ENCODE results near the gene DNMBP.

GRCh38 chr10:99964791-99965190, 45.0 kb downstream of the DNMBP start:
- TF ChIP-seq, protein P1, sequence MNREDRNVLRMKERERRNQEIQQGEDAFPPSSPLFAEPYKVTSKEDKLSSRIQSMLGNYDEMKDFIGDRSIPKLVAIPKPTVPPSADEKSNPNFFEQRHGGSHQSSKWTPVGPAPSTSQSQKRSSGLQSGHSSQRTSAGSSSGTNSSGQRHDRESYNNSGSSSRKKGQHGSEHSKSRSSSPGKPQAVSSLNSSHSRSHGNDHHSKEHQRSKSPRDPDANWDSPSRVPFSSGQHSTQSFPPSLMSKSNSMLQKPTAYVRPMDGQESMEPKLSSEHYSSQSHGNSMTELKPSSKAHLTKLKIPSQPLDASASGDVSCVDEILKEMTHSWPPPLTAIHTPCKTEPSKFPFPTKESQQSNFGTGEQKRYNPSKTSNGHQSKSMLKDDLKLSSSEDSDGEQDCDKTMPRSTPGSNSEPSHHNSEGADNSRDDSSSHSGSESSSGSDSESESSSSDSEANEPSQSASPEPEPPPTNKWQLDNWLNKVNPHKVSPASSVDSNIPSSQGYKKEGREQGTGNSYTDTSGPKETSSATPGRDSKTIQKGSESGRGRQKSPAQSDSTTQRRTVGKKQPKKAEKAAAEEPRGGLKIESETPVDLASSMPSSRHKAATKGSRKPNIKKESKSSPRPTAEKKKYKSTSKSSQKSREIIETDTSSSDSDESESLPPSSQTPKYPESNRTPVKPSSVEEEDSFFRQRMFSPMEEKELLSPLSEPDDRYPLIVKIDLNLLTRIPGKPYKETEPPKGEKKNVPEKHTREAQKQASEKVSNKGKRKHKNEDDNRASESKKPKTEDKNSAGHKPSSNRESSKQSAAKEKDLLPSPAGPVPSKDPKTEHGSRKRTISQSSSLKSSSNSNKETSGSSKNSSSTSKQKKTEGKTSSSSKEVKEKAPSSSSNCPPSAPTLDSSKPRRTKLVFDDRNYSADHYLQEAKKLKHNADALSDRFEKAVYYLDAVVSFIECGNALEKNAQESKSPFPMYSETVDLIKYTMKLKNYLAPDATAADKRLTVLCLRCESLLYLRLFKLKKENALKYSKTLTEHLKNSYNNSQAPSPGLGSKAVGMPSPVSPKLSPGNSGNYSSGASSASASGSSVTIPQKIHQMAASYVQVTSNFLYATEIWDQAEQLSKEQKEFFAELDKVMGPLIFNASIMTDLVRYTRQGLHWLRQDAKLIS (CRISPR knock-in tag; IDR thresholded peaks at IDR 0.05; ENCODE audit: borderline replicate concordance) = no peak
- TF ChIP-seq CBFB (CRISPR knock-in tag; IDR thresholded peaks at IDR 0.05; ENCODE audit: low read depth) (no peak), RELA (CRISPR knock-in tag; IDR thresholded peaks at IDR 0.05; ENCODE audit: borderline replicate concordance) (no peak), IRF2 (CRISPR knock-in tag; IDR thresholded peaks at IDR 0.05; ENCODE audit: borderline replicate concordance, low read depth) (no peak), ZNF425 (CRISPR knock-in tag; conservative IDR thresholded peaks at IDR 0.05) (no peak), CTCF (IDR thresholded peaks at IDR 0.05) (no peak), ESRRA (CRISPR knock-in tag; IDR thresholded peaks at IDR 0.05; ENCODE audit: borderline replicate concordance) (no peak), ZNF396 (CRISPR knock-in tag; IDR thresholded peaks at IDR 0.05; ENCODE audit: borderline replicate concordance) (no peak), E2F1 (CRISPR knock-in tag; IDR thresholded peaks at IDR 0.05) (no peak), NR2C2 (CRISPR knock-in tag; IDR thresholded peaks at IDR 0.05) (no peak)
